HEK293T (cell line): ENCODE results near the gene TSPO2.

Experiments used
- ELF4 ChIP-seq: fragments of 450-650 bp; IDR thresholded peaks from 2 replicates; pipeline ENCODE4 v1.6.1; 2017; ENCODE audit warnings: antibody characterized with exemption
- NFRKB ChIP-seq: fragments of 450-650 bp; IDR thresholded peaks from 2 replicates; pipeline ENCODE4 v1.6.1; 2016; ENCODE audit warnings: mild to moderate bottlenecking, moderate library complexity
- SP1 ChIP-seq: fragments of 450-650 bp; IDR thresholded peaks from 2 replicates; pipeline ENCODE4 v1.6.1; 2017
- ZNF384 ChIP-seq: fragments of 450-650 bp; IDR thresholded peaks from 2 replicates; pipeline ENCODE4 v1.6.1; 2016

- TF ChIP-seq NFRKB (no peak), ELF4 (no peak), ZNF384 (no peak), SP1 (no peak)
Measured at GRCh38 chr6:41065550-41066026, 23.3 kb downstream of the TSPO2 start.
